HepG2 (cell line): Measurements from ENCODE around the gene IRX5. TPM values are rescaled to one million over a fixed set of nuclear protein-coding genes. Genes with fewer than 3 reads are reported as not detected.

Experiments used
- ATAC-seq: fragments of 200-7000 bp; cut with Tn5 transposase; 3 replicates; pipeline ENCODE4 v1.9.1; 2020; ENCODE audit warnings: mild to moderate bottlenecking, moderate library complexity
- BruUV-seq: library from RNA; stranded (reverse); fragments of 400-500 nt; replicated peaks from 2 replicates; lab custom pipeline; 2021; lab: Mats Ljungman, UMichigan
- CTCF ChIA-PET: fragments of 300-600 bp; formaldehyde crosslinking; extraction: SDS; loops from one replicate; lab custom pipeline; 2021; ENCODE audit warnings: low total read pairs, inconsistent platforms, low intra/inter-chr PET ratio; lab: Yijun Ruan, JAX
- POLR2A ChIA-PET: fragments of 350-600 bp; sonication (Branson Sonifier 250); formaldehyde crosslinking; loops from one replicate; lab custom pipeline; 2020; ENCODE audit warnings: antibody characterized with exemption, inconsistent platforms; lab: Yijun Ruan, JAX
- DNase-seq: peaks from one replicate; pipeline ENCODE4 v3.0.0-alpha.2; 2015; ENCODE audit warnings: low spot score
- FAIRE-seq: peaks from 3 replicates; lab custom pipeline; 2011; peaks lifted over from hg19 to GRCh38; lab: Jason Lieb, UNC
- H2AFZ ChIP-seq: one replicate; pipeline ENCODE4 v1.6.1; 2011; ENCODE audit warnings: low read length, inconsistent platforms
- H3K27ac ChIP-seq: fragments of 300-600 bp; 3 replicates; pipeline ENCODE4 v1.8.0; 2011; ENCODE audit warnings: mixed run types, mild to moderate bottlenecking, mixed read lengths, low read length, inconsistent platforms; ENCODE audit not compliant: insufficient read depth; ENCODE audit errors: extremely low read length
- H3K27me3 ChIP-seq, 2 experiments: fragments of 200-600 bp in 1 of 2; 2 replicates in 1 of 2; 3 replicates in 1 of 2; pipeline versions ENCODE4 v1.6.0 to v1.8.0; 2011; ENCODE audit warnings: low read length in 2 of 2, mild to moderate bottlenecking in 2 of 2, moderate library complexity in 2 of 2, inconsistent platforms in 1 of 2; ENCODE audit not compliant: insufficient read depth in 2 of 2, control insufficient read depth in 1 of 2
- H3K36me3 ChIP-seq, 2 experiments: fragments of 200-600 bp in 1 of 2; replicated peaks in 1 of 2; 2 replicates in 1 of 2; 3 replicates in 1 of 2; pipeline versions ENCODE4 v1.5.1 to v1.8.0; 2011; ENCODE audit warnings: low read length in 2 of 2, inconsistent platforms in 1 of 2; ENCODE audit not compliant: insufficient read depth in 2 of 2, control insufficient read depth in 1 of 2
- H3K4me1 ChIP-seq: 2 replicates; pipeline ENCODE4 v1.5.1; 2012; ENCODE audit warnings: low read length, inconsistent platforms; ENCODE audit not compliant: insufficient read depth
- H3K4me2 ChIP-seq: 2 replicates; pipeline ENCODE4 v1.6.0; 2011; ENCODE audit warnings: low read depth, low read length, inconsistent platforms
- H3K4me3 ChIP-seq, 3 experiments: fragments of 200-600 bp in 1 of 3; sonication (generic), shearing (Covaris generic) in 1 of 3; replicated peaks in 1 of 3; 2 replicates each; pipeline ENCODE4 v1.5.1; 2011 to 2016; ENCODE audit warnings: low read length in 3 of 3, inconsistent platforms in 2 of 3, low read depth in 2 of 3, mild to moderate bottlenecking in 2 of 3, control low read depth in 1 of 3, mixed read lengths in 1 of 3; ENCODE audit not compliant: insufficient read depth in 1 of 3
- H3K79me2 ChIP-seq: one replicate; pipeline ENCODE4 v1.6.1; 2011; ENCODE audit warnings: low read length, inconsistent platforms; ENCODE audit not compliant: insufficient read depth
- H3K9ac ChIP-seq: 2 replicates; pipeline ENCODE4 v1.6.0; 2011; ENCODE audit warnings: mild to moderate bottlenecking, low read depth, low read length, inconsistent platforms; ENCODE audit not compliant: insufficient read depth
- H3K9me3 ChIP-seq: 2 replicates; pipeline ENCODE4 v1.5.1; 2012; ENCODE audit warnings: mild to moderate bottlenecking, low read length
- H4K20me1 ChIP-seq: 2 replicates; pipeline ENCODE4 v1.6.0; 2011; ENCODE audit warnings: inconsistent platforms, mild to moderate bottlenecking, low read length, moderate library complexity; ENCODE audit not compliant: insufficient read depth
- ATF3 ChIP-seq: sonication (generic); formaldehyde crosslinking; IDR thresholded peaks from 2 replicates; pipeline ENCODE4 v1.4.0; 2020; ENCODE audit warnings: missing genetic modification reagents
- BATF2 ChIP-seq: sonication (generic); formaldehyde crosslinking; IDR thresholded peaks from 2 replicates; pipeline ENCODE4 v1.8.0; 2022; ENCODE audit warnings: mild to moderate bottlenecking, missing genetic modification reagents, moderate library complexity
- HOXA3 ChIP-seq: sonication (generic); formaldehyde crosslinking; IDR thresholded peaks from 2 replicates; pipeline ENCODE4 v1.5.0; 2020; ENCODE audit warnings: missing genetic modification reagents
- HOXD1 ChIP-seq: sonication (generic); formaldehyde crosslinking; IDR thresholded peaks from 2 replicates; pipeline ENCODE4 v1.5.0; 2020; ENCODE audit warnings: missing genetic modification reagents
- LCORL ChIP-seq, 2 experiments: fragments of 450-650 bp in 1 of 2; sonication (generic) in 1 of 2; formaldehyde crosslinking in 1 of 2; IDR thresholded peaks; 2 replicates each; pipeline versions ENCODE4 v1.5.0 to v1.6.1; 2017 to 2020; ENCODE audit warnings: antibody characterized with exemption in 1 of 2, missing genetic modification reagents in 1 of 2
- MAF1 ChIP-seq: sonication (generic); formaldehyde crosslinking; IDR thresholded peaks from 2 replicates; pipeline ENCODE4 v1.5.0; 2020; ENCODE audit warnings: missing genetic modification reagents, borderline replicate concordance
- MTF2 ChIP-seq: sonication (generic); formaldehyde crosslinking; IDR thresholded peaks from 2 replicates; pipeline ENCODE4 v1.5.0; 2020; ENCODE audit warnings: missing genetic modification reagents, borderline replicate concordance
- NFYC ChIP-seq: IDR thresholded peaks from 2 replicates; pipeline ENCODE4 v1.6.1; 2016; ENCODE audit warnings: missing genetic modification reagents, missing compliant biosample characterization
- PRDM4 ChIP-seq: sonication (generic); formaldehyde crosslinking; IDR thresholded peaks from 2 replicates; pipeline ENCODE4 v1.9.0; 2021; ENCODE audit warnings: missing genetic modification reagents, borderline replicate concordance
- RBM39 ChIP-seq: fragments of 200-400 bp; formaldehyde crosslinking; IDR thresholded peaks from one replicate; pipeline ENCODE4 v1.6.1; 2018; ENCODE audit warnings: antibody characterized with exemption, mild to moderate bottlenecking, low read depth, low read length; ENCODE audit not compliant: poor library complexity, severe bottlenecking
- SP1 ChIP-seq, 2 experiments: fragments of 450-650 bp in 1 of 2; sonication (generic) in 1 of 2; formaldehyde crosslinking in 1 of 2; IDR thresholded peaks; 2 replicates each; pipeline versions ENCODE4 v1.4.0 to v1.6.1; 2016 to 2020; ENCODE audit warnings: missing genetic modification reagents in 1 of 2
- SRF ChIP-seq: IDR thresholded peaks from 2 replicates; pipeline ENCODE4 v1.6.1; 2011; ENCODE audit warnings: mild to moderate bottlenecking, low read depth, low read length, moderate library complexity
- TARDBP ChIP-seq: sonication (generic); formaldehyde crosslinking; IDR thresholded peaks from 2 replicates; pipeline ENCODE4 v1.8.0; 2022; ENCODE audit warnings: mild to moderate bottlenecking, missing genetic modification reagents
- THAP11 ChIP-seq: IDR thresholded peaks from 2 replicates; pipeline ENCODE4 v1.6.1; 2016; ENCODE audit warnings: missing biosample characterization, missing genetic modification reagents
- THYN1 ChIP-seq: sonication (generic); formaldehyde crosslinking; IDR thresholded peaks from 2 replicates; pipeline ENCODE4 v1.8.1; 2023; ENCODE audit warnings: low read depth, mild to moderate bottlenecking, moderate library complexity, missing genetic modification reagents, borderline replicate concordance
- YY1 ChIP-seq: IDR thresholded peaks from 2 replicates; pipeline ENCODE4 v1.6.1; 2011; ENCODE audit warnings: low read length, low read depth, moderate library complexity, mild to moderate bottlenecking; ENCODE audit not compliant: insufficient read depth, insufficient replicate concordance
- ZMYM3 ChIP-seq: sonication (generic); formaldehyde crosslinking; IDR thresholded peaks from 2 replicates; pipeline ENCODE4 v1.5.1; 2020; ENCODE audit warnings: mild to moderate bottlenecking, missing genetic modification reagents
- ZNF543 ChIP-seq: sonication (generic); formaldehyde crosslinking; IDR thresholded peaks from 2 replicates; pipeline ENCODE4 v1.4.0; 2020; ENCODE audit warnings: mild to moderate bottlenecking, missing genetic modification reagents
- ZNF567 ChIP-seq: sonication (generic); formaldehyde crosslinking; IDR thresholded peaks from 2 replicates; pipeline ENCODE4 v1.8.1; 2023; ENCODE audit warnings: mild to moderate bottlenecking, missing genetic modification reagents, borderline replicate concordance
- WGBS: methylation state at CpG from one replicate; pipeline ENCODE4 v1.1.6; 2017; ENCODE audit warnings: low lambda C conversion rate; 5-methylcytosine and 5-hydroxymethylcytosine counted together
- in situ Hi-C: cut with HindIII; loops from 2 replicates; pipeline ENCODE4 v1.10.0; 2017; ENCODE audit warnings: low pct_unique_long_range_greater_than_20kb; ENCODE audit not compliant: extremely low pct_ligation_motif_present
- intact Hi-C: fragments of 100-400 bp; cut with micrococcal nuclease; formaldehyde crosslinking; loops from one replicate; pipeline ENCODE4 v1.10.0; 2022; ENCODE audit not compliant: unreplicated experiment
- polyA plus RNA-seq, 8 experiments: library from polyadenylated mRNA; depleted of rRNA in 3 of 8; stranded (reverse) in 7 of 8; unstranded in 1 of 8; fragments of >200 nt; fragmentation: Illumina TruSeq in 4 of 8; extraction: Trizol in 4 of 8; gene quantifications; 2 replicates each; pipeline versions ENCODE4 v1.2.1 to v1.2.3, GENCODE V29; 2011 to 2016; ENCODE audit warnings: low read depth in 4 of 8, missing spikeins in 1 of 8, mixed read lengths in 1 of 8; ENCODE audit not compliant: insufficient read depth in 1 of 8
- total RNA-seq, 5 experiments: library from RNA; depleted of rRNA; stranded (reverse); fragments of >200 nt; fragmentation: Illumina TruSeq; extraction: Trizol; gene quantifications; 2 replicates each; pipeline ENCODE4 v1.2.3, GENCODE V29; 2016; ENCODE audit warnings: low read depth in 1 of 5

The IRX5 gene
- total and polyA plus RNA-seq, 2 of the 13 experiments (the other 11 are each of a cell fraction or from before 2014, with no cell fraction given), result not detected

GRCh38 chr16:54901606-54902005, 29.1 kb upstream of the IRX5 start (continued):
- TF ChIP-seq BATF2 (no peak), ZNF567 (CRISPR knock-in tag) (no peak), SP1 (IDR thresholded peaks at IDR 0.05) (no peak), SP1 (CRISPR knock-in tag; IDR thresholded peaks at IDR 0.05) (no peak), ATF3 (CRISPR knock-in tag) (no peak), THAP11 (CRISPR knock-in tag) (no peak), SRF (no peak), MTF2 (no peak), MAF1 (no peak), TARDBP (CRISPR knock-in tag) (no peak)

GRCh38 chr16:54903047-54903446, 27.6 kb upstream of the IRX5 start:
- intact Hi-C loops (no loop called here), in situ Hi-C loops (no loop called here)
- Histone ChIP-seq H3K9me3 (no peaks in the 10 kb centered on the region), H3K9ac (no peak overlapping the region), H3K4me3 (no peak overlapping the region), H3K36me3 (no peaks in the 10 kb centered on the region), H3K79me2 (no peaks in the 10 kb centered on the region), H3K4me2 (no peak overlapping the region), H3K27me3 (no peaks in the 10 kb centered on the region), H3K4me1 (no peaks in the 10 kb centered on the region), H3K27ac (no peak overlapping the region), H2AFZ (no peak overlapping the region), H4K20me1 (no peaks in the 10 kb centered on the region)
- DNase-seq, result no peak
- FAIRE-seq, result no peak
- 21% methylated on average over 2 of the region's 2 CpGs for WGBS
- no peak for ATAC-seq
- BruUV-seq, result no TSS peak
- POLR2A ChIA-PET, result no interaction called here
- CTCF ChIA-PET, result no interaction called here
- TF ChIP-seq HOXD1 (no peak), PRDM4 (CRISPR knock-in tag) (no peak), LCORL (IDR thresholded peaks at IDR 0.05) (no peak), LCORL (CRISPR knock-in tag; IDR thresholded peaks at IDR 0.05) (no peak), ZMYM3 (CRISPR knock-in tag) (no peak), ZNF543 (CRISPR knock-in tag) (no peak), THYN1 (CRISPR knock-in tag) (no peak), RBM39 (no peak), HOXA3 (CRISPR knock-in tag) (no peak), YY1 (no peak), NFYC (CRISPR knock-in tag) (no peak)
